Testis (tissue), 2 donors: ENCODE data around the gene CROCC.

ENCODE experiments used
- CTCF ChIP-seq, 3 experiments: fragments of 450-650 bp in 2 of 3; fragments of 200-600 bp in 1 of 3; sonication (generic) in 1 of 3; IDR thresholded peaks; one replicate each; pipeline ENCODE4 v1.5.1; 2016 to 2019; ENCODE audit warnings: antibody characterized with exemption in 3 of 3, mild to moderate bottlenecking in 2 of 3, moderate library complexity in 1 of 3
- POLR2A ChIP-seq: fragments of 450-650 bp; IDR thresholded peaks from one replicate; pipeline ENCODE4 v1.6.1; 2017; ENCODE audit warnings: antibody characterized with exemption, mild to moderate bottlenecking, moderate library complexity

GRCh38 chr1:16957731-16958130 lies 36.0 kb downstream of the CROCC start:
- TF ChIP-seq CTCF (IDR thresholded peaks at IDR 0.05) (no peak), POLR2A (no peak)
